Breast epithelium (tissue), 3 donors: ENCODE data around the gene ULK4.
"Not testable (repeated sequence)": the region's sequence is repeated elsewhere in the genome, so short reads cannot be mapped to it uniquely, and the experiment has no call there.

Experiments
- CTCF ChIP-seq, 3 donors: fragments of 450-650 bp; IDR thresholded peaks; one replicate each; pipeline ENCODE4 v1.5.1; 2016 to 2017; ENCODE audit warnings: antibody characterized with exemption in 3 of 3, mild to moderate bottlenecking in 3 of 3, moderate library complexity in 3 of 3
- POLR2A ChIP-seq: fragments of 450-650 bp; IDR thresholded peaks from one replicate; pipeline ENCODE4 v1.6.1; 2016; ENCODE audit warnings: antibody characterized with exemption, mild to moderate bottlenecking, moderate library complexity
- POLR2AphosphoS5 ChIP-seq, 3 donors: sonication (generic); formaldehyde crosslinking; IDR thresholded peaks; one replicate each; pipeline ENCODE4 v1.6.1; 2017; ENCODE audit warnings: antibody characterized with exemption in 3 of 3

GRCh38 chr3:41762867-41763266 lies 199.0 kb downstream of the ULK4 start:
- TF ChIP-seq CTCF (IDR thresholded peaks at IDR 0.05); POLR2A; POLR2AphosphoS5 (IDR thresholded peaks at IDR 0.05): not testable (repeated sequence)
